Measurements from ENCODE around the gene NCAM1.

NCAM1 gene

DNA sequence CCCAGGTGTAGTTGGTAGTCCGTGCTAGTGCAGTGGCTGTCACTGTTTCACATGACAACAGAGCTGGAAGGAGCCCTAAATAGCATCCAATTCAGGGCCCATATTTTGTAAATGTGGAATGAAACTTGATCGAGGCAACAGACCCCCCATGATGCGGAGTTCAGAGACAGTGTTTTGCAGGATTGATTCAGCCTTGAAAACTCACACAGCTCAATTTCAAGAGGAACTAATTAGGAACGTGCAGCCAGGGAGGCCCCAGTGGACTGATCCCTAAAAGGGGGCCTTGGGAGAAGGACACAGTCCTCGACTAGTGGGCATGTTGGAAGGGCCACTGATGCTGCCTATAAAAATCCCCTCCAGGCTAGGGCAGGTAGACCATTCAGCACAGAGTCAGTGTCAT is 292.2 kb downstream of the NCAM1 start:
- CTCF ChIA-PET, result no interaction called here
- H3K9me3 ChIP-seq (ENCODE audit: control insufficient read depth, insufficient read depth, low read depth, low read length), result no peaks in the 10 kb centered on the region
- no peak overlapping the region for H3K4me3 ChIP-seq (ENCODE audit: low read depth, low read length)
- H3K4me1 ChIP-seq (ENCODE audit: control insufficient read depth, insufficient read depth, low read length), result no peaks in the 10 kb centered on the region
- H3K27ac ChIP-seq (ENCODE audit: extremely low read depth, low read depth, low read length), result no peak overlapping the region
- POLR2A ChIA-PET, result no interaction called here
- H3K36me3 ChIP-seq (ENCODE audit: control insufficient read depth in 2 of 2, insufficient read depth in 1 of 2, low read length in 2 of 2), result no peaks in the 10 kb centered on the region
- TF ChIP-seq ZNF514 (tag by site-specific recombination; IDR thresholded peaks at IDR 0.05) (no peak), ZBTB20 (tag by site-specific recombination; IDR thresholded peaks at IDR 0.05) (no peak), ZNF571 (tag by site-specific recombination; IDR thresholded peaks at IDR 0.05) (no peak), ZNF544 (tag by site-specific recombination; IDR thresholded peaks at IDR 0.05) (no peak), ZNF416 (tag by site-specific recombination; IDR thresholded peaks at IDR 0.05) (no peak), ZNF324 (tag by site-specific recombination; IDR thresholded peaks at IDR 0.05) (no peak), ZNF223 (tag by site-specific recombination; IDR thresholded peaks at IDR 0.05) (no peak), ZNF785 (tag by site-specific recombination; IDR thresholded peaks at IDR 0.05) (no peak), PRDM1 (tag by site-specific recombination; IDR thresholded peaks at IDR 0.05) (no peak), HOXD13 (CRISPR knock-in tag; IDR thresholded peaks at IDR 0.05; ENCODE audit: borderline replicate concordance) (no peak), ZNF292 (tag by site-specific recombination; IDR thresholded peaks at IDR 0.05; ENCODE audit: borderline replicate concordance, low read depth) (no peak), ZNF660 (tag by site-specific recombination; IDR thresholded peaks at IDR 0.05) (no peak), ZBTB7A (tag by site-specific recombination; IDR thresholded peaks at IDR 0.05; ENCODE audit: low read depth) (no peak)
- TF ChIP-seq, protein P1, sequence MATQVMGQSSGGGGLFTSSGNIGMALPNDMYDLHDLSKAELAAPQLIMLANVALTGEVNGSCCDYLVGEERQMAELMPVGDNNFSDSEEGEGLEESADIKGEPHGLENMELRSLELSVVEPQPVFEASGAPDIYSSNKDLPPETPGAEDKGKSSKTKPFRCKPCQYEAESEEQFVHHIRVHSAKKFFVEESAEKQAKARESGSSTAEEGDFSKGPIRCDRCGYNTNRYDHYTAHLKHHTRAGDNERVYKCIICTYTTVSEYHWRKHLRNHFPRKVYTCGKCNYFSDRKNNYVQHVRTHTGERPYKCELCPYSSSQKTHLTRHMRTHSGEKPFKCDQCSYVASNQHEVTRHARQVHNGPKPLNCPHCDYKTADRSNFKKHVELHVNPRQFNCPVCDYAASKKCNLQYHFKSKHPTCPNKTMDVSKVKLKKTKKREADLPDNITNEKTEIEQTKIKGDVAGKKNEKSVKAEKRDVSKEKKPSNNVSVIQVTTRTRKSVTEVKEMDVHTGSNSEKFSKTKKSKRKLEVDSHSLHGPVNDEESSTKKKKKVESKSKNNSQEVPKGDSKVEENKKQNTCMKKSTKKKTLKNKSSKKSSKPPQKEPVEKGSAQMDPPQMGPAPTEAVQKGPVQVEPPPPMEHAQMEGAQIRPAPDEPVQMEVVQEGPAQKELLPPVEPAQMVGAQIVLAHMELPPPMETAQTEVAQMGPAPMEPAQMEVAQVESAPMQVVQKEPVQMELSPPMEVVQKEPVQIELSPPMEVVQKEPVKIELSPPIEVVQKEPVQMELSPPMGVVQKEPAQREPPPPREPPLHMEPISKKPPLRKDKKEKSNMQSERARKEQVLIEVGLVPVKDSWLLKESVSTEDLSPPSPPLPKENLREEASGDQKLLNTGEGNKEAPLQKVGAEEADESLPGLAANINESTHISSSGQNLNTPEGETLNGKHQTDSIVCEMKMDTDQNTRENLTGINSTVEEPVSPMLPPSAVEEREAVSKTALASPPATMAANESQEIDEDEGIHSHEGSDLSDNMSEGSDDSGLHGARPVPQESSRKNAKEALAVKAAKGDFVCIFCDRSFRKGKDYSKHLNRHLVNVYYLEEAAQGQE (tag by site-specific recombination; IDR thresholded peaks at IDR 0.05), result no peak
- TF ChIP-seq, protein P2, sequence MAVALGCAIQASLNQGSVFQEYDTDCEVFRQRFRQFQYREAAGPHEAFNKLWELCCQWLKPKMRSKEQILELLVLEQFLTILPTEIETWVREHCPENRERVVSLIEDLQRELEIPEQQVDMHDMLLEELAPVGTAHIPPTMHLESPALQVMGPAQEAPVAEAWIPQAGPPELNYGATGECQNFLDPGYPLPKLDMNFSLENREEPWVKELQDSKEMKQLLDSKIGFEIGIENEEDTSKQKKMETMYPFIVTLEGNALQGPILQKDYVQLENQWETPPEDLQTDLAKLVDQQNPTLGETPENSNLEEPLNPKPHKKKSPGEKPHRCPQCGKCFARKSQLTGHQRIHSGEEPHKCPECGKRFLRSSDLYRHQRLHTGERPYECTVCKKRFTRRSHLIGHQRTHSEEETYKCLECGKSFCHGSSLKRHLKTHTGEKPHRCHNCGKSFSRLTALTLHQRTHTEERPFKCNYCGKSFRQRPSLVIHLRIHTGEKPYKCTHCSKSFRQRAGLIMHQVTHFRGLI (tag by site-specific recombination; IDR thresholded peaks at IDR 0.05), result no peak

DNA sequence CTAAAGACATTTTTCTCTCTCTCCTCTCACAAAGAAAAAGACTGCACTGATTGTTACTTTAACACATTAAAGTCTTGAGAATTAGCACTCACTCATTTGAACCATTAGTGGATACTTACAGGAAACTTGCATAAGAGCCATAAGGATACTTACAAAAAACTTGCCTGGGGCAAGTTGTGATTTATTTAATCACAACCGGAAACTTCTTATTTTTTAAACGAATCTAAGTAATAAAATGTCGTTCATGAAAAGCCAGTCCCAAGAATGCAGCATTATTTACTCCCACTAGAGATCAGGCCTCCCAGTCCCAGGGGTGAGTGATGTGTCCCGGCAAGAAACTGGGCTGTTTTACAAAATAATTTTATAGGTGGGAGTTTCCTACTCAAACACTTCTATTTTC is 293.9 kb downstream of the NCAM1 start:
- POLR2A ChIA-PET, result no interaction called here
- CTCF ChIA-PET, result no interaction called here
- Histone ChIP-seq H3K4me1 (ENCODE audit: control insufficient read depth, insufficient read depth, low read length) (no peaks in the 10 kb centered on the region), H3K36me3 (ENCODE audit: control insufficient read depth in 2 of 2, insufficient read depth in 1 of 2, low read length in 2 of 2) (peaks cover 0 to 2% of the 10 kb centered on the region in 2 experiments; a peak in 1 of 3 replicates), H3K4me3 (ENCODE audit: low read depth, low read length) (no peak overlapping the region), H3K9me3 (ENCODE audit: control insufficient read depth, insufficient read depth, low read depth, low read length) (no peaks in the 10 kb centered on the region), H3K27ac (ENCODE audit: extremely low read depth, low read depth, low read length) (no peak overlapping the region)
- TF ChIP-seq, protein P3, sequence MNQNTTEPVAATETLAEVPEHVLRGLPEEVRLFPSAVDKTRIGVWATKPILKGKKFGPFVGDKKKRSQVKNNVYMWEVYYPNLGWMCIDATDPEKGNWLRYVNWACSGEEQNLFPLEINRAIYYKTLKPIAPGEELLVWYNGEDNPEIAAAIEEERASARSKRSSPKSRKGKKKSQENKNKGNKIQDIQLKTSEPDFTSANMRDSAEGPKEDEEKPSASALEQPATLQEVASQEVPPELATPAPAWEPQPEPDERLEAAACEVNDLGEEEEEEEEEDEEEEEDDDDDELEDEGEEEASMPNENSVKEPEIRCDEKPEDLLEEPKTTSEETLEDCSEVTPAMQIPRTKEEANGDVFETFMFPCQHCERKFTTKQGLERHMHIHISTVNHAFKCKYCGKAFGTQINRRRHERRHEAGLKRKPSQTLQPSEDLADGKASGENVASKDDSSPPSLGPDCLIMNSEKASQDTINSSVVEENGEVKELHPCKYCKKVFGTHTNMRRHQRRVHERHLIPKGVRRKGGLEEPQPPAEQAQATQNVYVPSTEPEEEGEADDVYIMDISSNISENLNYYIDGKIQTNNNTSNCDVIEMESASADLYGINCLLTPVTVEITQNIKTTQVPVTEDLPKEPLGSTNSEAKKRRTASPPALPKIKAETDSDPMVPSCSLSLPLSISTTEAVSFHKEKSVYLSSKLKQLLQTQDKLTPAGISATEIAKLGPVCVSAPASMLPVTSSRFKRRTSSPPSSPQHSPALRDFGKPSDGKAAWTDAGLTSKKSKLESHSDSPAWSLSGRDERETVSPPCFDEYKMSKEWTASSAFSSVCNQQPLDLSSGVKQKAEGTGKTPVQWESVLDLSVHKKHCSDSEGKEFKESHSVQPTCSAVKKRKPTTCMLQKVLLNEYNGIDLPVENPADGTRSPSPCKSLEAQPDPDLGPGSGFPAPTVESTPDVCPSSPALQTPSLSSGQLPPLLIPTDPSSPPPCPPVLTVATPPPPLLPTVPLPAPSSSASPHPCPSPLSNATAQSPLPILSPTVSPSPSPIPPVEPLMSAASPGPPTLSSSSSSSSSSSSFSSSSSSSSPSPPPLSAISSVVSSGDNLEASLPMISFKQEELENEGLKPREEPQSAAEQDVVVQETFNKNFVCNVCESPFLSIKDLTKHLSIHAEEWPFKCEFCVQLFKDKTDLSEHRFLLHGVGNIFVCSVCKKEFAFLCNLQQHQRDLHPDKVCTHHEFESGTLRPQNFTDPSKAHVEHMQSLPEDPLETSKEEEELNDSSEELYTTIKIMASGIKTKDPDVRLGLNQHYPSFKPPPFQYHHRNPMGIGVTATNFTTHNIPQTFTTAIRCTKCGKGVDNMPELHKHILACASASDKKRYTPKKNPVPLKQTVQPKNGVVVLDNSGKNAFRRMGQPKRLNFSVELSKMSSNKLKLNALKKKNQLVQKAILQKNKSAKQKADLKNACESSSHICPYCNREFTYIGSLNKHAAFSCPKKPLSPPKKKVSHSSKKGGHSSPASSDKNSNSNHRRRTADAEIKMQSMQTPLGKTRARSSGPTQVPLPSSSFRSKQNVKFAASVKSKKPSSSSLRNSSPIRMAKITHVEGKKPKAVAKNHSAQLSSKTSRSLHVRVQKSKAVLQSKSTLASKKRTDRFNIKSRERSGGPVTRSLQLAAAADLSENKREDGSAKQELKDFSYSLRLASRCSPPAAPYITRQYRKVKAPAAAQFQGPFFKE (tag by site-specific recombination; IDR thresholded peaks at IDR 0.05; ENCODE audit: borderline replicate concordance), result no peak
- TF ChIP-seq SALL2 (tag by site-specific recombination; IDR thresholded peaks at IDR 0.05; ENCODE audit: borderline replicate concordance) (no peak), SP7 (tag by site-specific recombination; IDR thresholded peaks at IDR 0.05) (no peak), ZNF585B (tag by site-specific recombination; IDR thresholded peaks at IDR 0.05) (no peak), ZNF248 (tag by site-specific recombination; IDR thresholded peaks at IDR 0.05) (no peak), ZNF596 (tag by site-specific recombination; IDR thresholded peaks at IDR 0.05) (no peak), ZNF416 (tag by site-specific recombination; IDR thresholded peaks at IDR 0.05) (no peak), ZFP3 (tag by site-specific recombination; IDR thresholded peaks at IDR 0.05; ENCODE audit: low read depth) (no peak), ZNF311 (tag by site-specific recombination; IDR thresholded peaks at IDR 0.05; ENCODE audit: borderline replicate concordance) (no peak), ZNF148 (tag by site-specific recombination; IDR thresholded peaks at IDR 0.05; ENCODE audit: borderline replicate concordance) (no peak)

Measured in HEK293 (cell line).